HT1080 (cell line): ENCODE data around the gene VAT1. TPM values are rescaled to one million over a fixed set of nuclear protein-coding genes. Genes with fewer than 3 reads are reported as not detected.
"Not testable (repeated sequence)": the region's sequence is repeated elsewhere in the genome, so short reads cannot be mapped to it uniquely, and the experiment has no call there.

Experiments used
- DNase-seq: peaks from one replicate; pipeline ENCODE4 v3.0.0-alpha.2; 2015; ENCODE audit warnings: low read depth
- total RNA-seq: library from RNA; depleted of rRNA; stranded (reverse); fragments of >200 nt; shearing (Covaris generic); gene quantifications from 2 replicates; pipeline ENCODE4 v1.2.3, GENCODE V29; 2014; rRNA removed

The VAT1 gene
- total RNA-seq, 1 experiment from 2014 or later = 52.6 TPM

GRCh38 chr17:42975701-42976100 lies 46.5 kb downstream of the VAT1 start:
- DNase-seq = not testable (repeated sequence)

DNA sequence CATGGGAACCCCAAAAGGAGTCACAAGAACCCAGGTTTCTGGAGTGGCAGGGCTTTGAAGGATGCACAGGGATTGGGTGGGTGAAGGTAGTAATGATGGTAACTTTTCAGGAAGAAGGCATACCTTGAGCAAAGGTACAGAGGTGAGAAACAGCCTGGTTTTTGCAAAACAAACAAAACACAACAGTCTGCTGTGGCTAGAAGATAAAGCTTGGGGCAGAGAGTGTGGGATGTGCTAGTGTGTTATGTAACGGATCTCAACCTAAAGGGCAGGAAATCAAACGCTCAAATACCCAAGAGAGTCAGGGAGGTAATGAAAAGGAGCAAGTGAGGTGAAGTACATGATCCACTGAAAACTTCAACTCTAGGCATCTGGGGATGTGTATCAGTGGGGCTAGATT lies 46.9 kb downstream of the VAT1 start:
- DNase-seq = no peak

GRCh38 chr17:42973323-42973722 lies 48.9 kb downstream of the VAT1 start:
- DNase-seq = not testable (repeated sequence)

- no peak for DNase-seq
Observed at GRCh38 chr17:42971589-42971988, 50.6 kb downstream of the VAT1 start.

DNA sequence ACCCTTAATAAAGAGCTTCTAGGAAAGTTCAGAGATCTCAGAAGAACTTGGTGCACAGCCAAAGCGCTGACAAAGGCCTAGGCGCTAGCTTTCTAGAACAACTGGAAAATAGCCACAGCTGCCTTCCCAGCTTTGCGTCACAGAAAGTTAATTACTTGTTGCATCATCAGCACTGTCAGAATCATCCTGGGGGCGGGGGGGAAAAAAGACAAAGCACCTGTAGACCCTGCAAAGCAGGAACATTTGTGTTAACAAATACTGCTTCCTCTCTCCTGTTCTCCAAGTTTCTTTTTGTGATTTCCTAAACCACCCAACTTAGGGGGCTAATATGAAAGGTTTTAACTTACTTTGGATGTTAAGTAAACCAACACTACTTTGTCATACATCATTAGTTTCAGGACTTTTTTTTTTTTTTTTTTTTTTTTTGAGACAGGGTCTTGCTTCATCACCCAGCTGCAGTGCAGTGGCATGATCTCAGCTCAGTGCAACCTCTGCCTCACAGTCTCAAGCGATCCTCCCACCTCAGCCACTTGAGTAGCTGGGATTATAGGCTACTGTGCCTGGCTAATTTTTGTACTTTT lies 53.1 kb downstream of the VAT1 start:
- DNase-seq = no peak

DNA sequence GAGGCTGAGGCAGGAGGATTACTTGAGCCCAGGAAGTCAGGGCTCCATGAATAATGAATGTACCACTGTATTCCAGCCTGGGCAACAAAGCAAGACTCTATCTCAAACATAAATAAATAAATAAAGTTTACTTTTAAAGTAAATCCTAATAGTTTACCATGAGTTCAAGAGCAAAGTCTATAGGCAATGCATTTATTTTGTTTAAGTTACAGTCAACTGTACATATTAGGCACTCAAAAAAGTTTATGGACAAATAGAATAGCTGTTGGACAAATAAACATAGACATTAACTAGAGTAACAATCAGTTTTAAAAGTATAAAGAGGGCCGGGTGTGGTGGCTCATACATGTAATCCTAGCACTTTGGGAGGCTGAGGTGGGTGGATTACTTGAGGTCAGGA lies 54.3 kb downstream of the VAT1 start:
- DNase-seq = no peak

Other genes starting within 250 kb of the VAT1 start
- 110 and 122 TPM in 2 replicates for gene VPS25, start 248.9 kb downstream of the VAT1 start, total RNA-seq
- 5.7 and 8.9 TPM in 2 replicates for gene WNK4, start 241.8 kb downstream of the VAT1 start, total RNA-seq
- gene COA3, start 223.7 kb downstream of the VAT1 start, total RNA-seq = 65.2 and 97.2 TPM in 2 replicates
- gene CNTD1, start 223.5 kb downstream of the VAT1 start, total RNA-seq = 0.13 and 0.27 TPM in 2 replicates
- gene BECN1, start 198.1 kb downstream of the VAT1 start, total RNA-seq = 159 and 182 TPM in 2 replicates
- gene PSME3, start 189.0 kb downstream of the VAT1 start, total RNA-seq = 146 and 205 TPM in 2 replicates
- gene AOC2, start 177.8 kb downstream of the VAT1 start, total RNA-seq = 0.95 and 1.4 TPM in 2 replicates
- gene AOC3, start 171.2 kb downstream of the VAT1 start, total RNA-seq = 0.11 TPM in 1 of 2 replicates, not detected in the other
- gene G6PC1, start 121.6 kb downstream of the VAT1 start, total RNA-seq = not detected in 2 replicates
- 25.2 and 29.2 TPM in 2 replicates for gene AARSD1, start 57.9 kb downstream of the VAT1 start, total RNA-seq
- gene PTGES3L, start 42.3 kb downstream of the VAT1 start, total RNA-seq = 0.10 TPM in 1 of 2 replicates, not detected in the other
- 4.7 and 6.9 TPM in 2 replicates for gene RUNDC1, start 41.8 kb downstream of the VAT1 start, total RNA-seq
- gene RPL27, start 24.0 kb downstream of the VAT1 start, total RNA-seq = 2,292 and 3,606 TPM in 2 replicates
- gene IFI35, start 15.6 kb downstream of the VAT1 start, total RNA-seq = 18.7 and 20.1 TPM in 2 replicates
- gene RND2, start 2.8 kb upstream of the VAT1 start, total RNA-seq = 0.11 and 0.23 TPM in 2 replicates
- 31.8 and 47.1 TPM in 2 replicates for gene BRCA1, start 103.0 kb upstream of the VAT1 start, total RNA-seq
- gene NBR1, start 148.8 kb upstream of the VAT1 start, total RNA-seq = 53.8 and 65.6 TPM in 2 replicates
- gene TMEM106A, start 189.5 kb upstream of the VAT1 start, total RNA-seq = 0.93 and 1.4 TPM in 2 replicates
- gene CCDC200, start 206.2 kb upstream of the VAT1 start, total RNA-seq = not detected in 2 replicates
- not detected in 2 replicates for gene RNU2-1, start 211.6 kb upstream of the VAT1 start, total RNA-seq